ENCODE measurements around the gene CCHCR1. TPM values are rescaled to one million over a fixed set of nuclear protein-coding genes. Genes with fewer than 3 reads are reported as not detected.
A peak's percentile ranks its signal among the peaks of the same experiment; 100 is the strongest.

CCHCR1 gene
- total and polyA plus RNA-seq, 2 donors from 2014 or later, result 24.1 to 26.2 TPM

- H3K36me3 ChIP-seq (ENCODE audit: control insufficient read depth in 2 of 3, insufficient read depth in 3 of 3, low read length in 3 of 3), result no peaks in the 10 kb centered on the region
- H3K27me3 ChIP-seq (ENCODE audit: control insufficient read depth, insufficient read depth, low read length), result no peaks in the 10 kb centered on the region
- peaks cover 0 to 11% (median 0%) of the 10 kb centered on the region in 3 donors for H3K4me1 ChIP-seq (ENCODE audit: control insufficient read depth in 2 of 3, insufficient read depth in 2 of 3, low read depth in 1 of 3, low read length in 3 of 3)
- no peaks in the 10 kb centered on the region for H3K9me3 ChIP-seq (ENCODE audit: control insufficient read depth in 2 of 3, insufficient read depth in 1 of 3, low read length in 3 of 3)
- intact Hi-C loops (cut with DNase I), result no loop called here
- no peak for FAIRE-seq
- TF ChIP-seq CTCF (IDR thresholded peaks at IDR 0.05; ENCODE audit: borderline replicate concordance, extremely low read depth, insufficient read depth), result no peak
- peak in 1 of 5 donors; percentile 69 for DNase-seq
- no peak overlapping the region for H3K4me3 ChIP-seq (ENCODE audit: low read length in 3 of 3)
- H3K27ac ChIP-seq (ENCODE audit: low read depth in 2 of 2, low read length in 2 of 2), result no peak overlapping the region
- no peak overlapping the region for H3K9ac ChIP-seq (ENCODE audit: low read length in 3 of 3)
Observed at GRCh38 chr6:31121131-31121790, 36.3 kb downstream of the CCHCR1 start.

- intact Hi-C loops (cut with DNase I), result no loop called here
- no peak within 1 kb of the TSS for H3K27ac ChIP-seq (ENCODE audit: low read depth in 2 of 2, low read length in 2 of 2)
- no peak for FAIRE-seq
- DNase-seq, result peak in 1 of 5 donors; percentile 74
- TF ChIP-seq CTCF (IDR thresholded peaks at IDR 0.05; ENCODE audit: borderline replicate concordance, extremely low read depth, insufficient read depth), result no peak
- H3K9ac ChIP-seq (ENCODE audit: low read length in 3 of 3), result no peak within 1 kb of the TSS
- H3K4me1 ChIP-seq (ENCODE audit: control insufficient read depth in 2 of 3, insufficient read depth in 2 of 3, low read depth in 1 of 3, low read length in 3 of 3), result peaks cover 0 to 11% (median 0%) of the 10 kb centered on the region in 3 donors
- H3K27me3 ChIP-seq (ENCODE audit: control insufficient read depth, insufficient read depth, low read length), result no peaks in the 10 kb centered on the region
- no peaks in the 10 kb centered on the region for H3K36me3 ChIP-seq (ENCODE audit: control insufficient read depth in 2 of 3, insufficient read depth in 3 of 3, low read length in 3 of 3)
- H3K4me3 ChIP-seq (ENCODE audit: low read length in 3 of 3), result no peak within 1 kb of the TSS
- no peaks in the 10 kb centered on the region for H3K9me3 ChIP-seq (ENCODE audit: control insufficient read depth in 2 of 3, insufficient read depth in 1 of 3, low read length in 3 of 3)
Observed at GRCh38 chr6:31120151-31120915, 37.3 kb downstream of the CCHCR1 start, which contains the start of gene CDSN. CDSN (minus strand) TSS chr6:31120446; CDS start chr6:31120419, 27 bp downstream.

GRCh38 chr6:31118178-31118577, 39.4 kb downstream of the CCHCR1 start:
- DNase-seq (peak in 1 of 5 donors; percentile 42), FAIRE-seq (no peak)

More at GRCh38 chr6:31118178-31118577, 39.4 kb downstream of the CCHCR1 start:
- no peak overlapping the region for H3K9ac ChIP-seq (ENCODE audit: low read length in 3 of 3)
- no peaks in the 10 kb centered on the region for H3K27me3 ChIP-seq (ENCODE audit: control insufficient read depth, insufficient read depth, low read length)
- H3K27ac ChIP-seq (ENCODE audit: low read depth in 2 of 2, low read length in 2 of 2), result no peak overlapping the region
- intact Hi-C loops (cut with DNase I), result no loop called here
- TF ChIP-seq CTCF (IDR thresholded peaks at IDR 0.05; ENCODE audit: borderline replicate concordance, extremely low read depth, insufficient read depth), result no peak
- H3K4me1 ChIP-seq (ENCODE audit: control insufficient read depth in 2 of 3, insufficient read depth in 2 of 3, low read depth in 1 of 3, low read length in 3 of 3), result peaks cover 0 to 10% (median 0%) of the 10 kb centered on the region in 3 donors
- no peaks in the 10 kb centered on the region for H3K36me3 ChIP-seq (ENCODE audit: control insufficient read depth in 2 of 3, insufficient read depth in 3 of 3, low read length in 3 of 3)
- no peaks in the 10 kb centered on the region for H3K9me3 ChIP-seq (ENCODE audit: control insufficient read depth in 2 of 3, insufficient read depth in 1 of 3, low read length in 3 of 3)
- no peak overlapping the region for H3K4me3 ChIP-seq (ENCODE audit: low read length in 3 of 3)

Measured in kidney (tissue), 14 donors.